NK-92 treated with Interleukin-12 subunit alpha and Interleukin-12 subunit beta, amount 100 ng/mL, for 24 hours (cell line): Measurements from ENCODE around the gene CFAP410.

Experiments
- DNase-seq: peaks from one replicate; lab custom pipeline; 2025; lab: John Stamatoyannopoulos, UW

CFAP410 gene

GRCh38 chr21:44330698-44331097 lies 8.5 kb downstream of the CFAP410 start:
- DNase-seq = no peak

GRCh38 chr21:44329971-44330681 lies 9.1 kb downstream of the CFAP410 start:
- no peak for DNase-seq

- DNase-seq = no peak
Measured at GRCh38 chr21:44329086-44329889, 9.9 kb downstream of the CFAP410 start.

GRCh38 chr21:44328242-44328895 lies 10.8 kb downstream of the CFAP410 start:
- no peak for DNase-seq

- DNase-seq = no peak
Measured at GRCh38 chr21:44327603-44327974, 11.6 kb downstream of the CFAP410 start.

- no peak for DNase-seq
Measured at GRCh38 chr21:44326716-44327602, 12.2 kb downstream of the CFAP410 start.

GRCh38 chr21:44326272-44326647 lies 12.9 kb downstream of the CFAP410 start:
- DNase-seq = no peak

GRCh38 chr21:44325386-44326271 lies 13.6 kb downstream of the CFAP410 start:
- no peak for DNase-seq

GRCh38 chr21:44324854-44325107 lies 14.4 kb downstream of the CFAP410 start:
- no peak for DNase-seq

GRCh38 chr21:44324106-44324853 lies 14.9 kb downstream of the CFAP410 start:
- no peak for DNase-seq

- no peak for DNase-seq
Measured at GRCh38 chr21:44323591-44323990, 15.6 kb downstream of the CFAP410 start.

- DNase-seq = no peak
Measured at GRCh38 chr21:44322621-44323325, 16.4 kb downstream of the CFAP410 start.

GRCh38 chr21:44321846-44322450 lies 17.2 kb downstream of the CFAP410 start:
- no peak for DNase-seq

- no peak for DNase-seq
Measured at GRCh38 chr21:44320847-44321246, 18.3 kb downstream of the CFAP410 start.

GRCh38 chr21:44319407-44320065 lies 19.7 kb downstream of the CFAP410 start:
- DNase-seq = no peak

GRCh38 chr21:44318489-44319285 lies 20.5 kb downstream of the CFAP410 start:
- DNase-seq = no peak

- no peak for DNase-seq
Measured at GRCh38 chr21:44317871-44318270, 21.3 kb downstream of the CFAP410 start.

GRCh38 chr21:44317241-44317782 lies 21.9 kb downstream of the CFAP410 start:
- DNase-seq = no peak
